ENCODE measurements around the gene MEP1A.
"Not testable (repeated sequence)": the region's sequence is repeated elsewhere in the genome, so short reads cannot be mapped to it uniquely, and the experiment has no call there.

Gene MEP1A

DNA sequence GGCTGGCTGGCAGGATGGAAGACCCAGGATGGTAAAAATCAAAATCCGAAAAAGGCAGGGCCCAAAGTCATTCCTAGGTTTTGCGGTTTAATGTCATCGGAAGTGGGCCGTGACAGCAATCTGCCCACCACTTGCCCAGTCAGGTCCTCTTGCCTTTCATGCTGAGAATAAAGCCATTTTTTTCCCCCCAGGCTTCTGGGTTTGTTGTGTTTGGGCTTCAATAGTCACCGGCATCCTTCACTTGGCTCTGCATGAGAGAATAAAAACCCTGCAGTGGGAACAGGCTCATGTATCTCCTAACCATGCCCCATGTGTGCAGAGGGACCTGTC lies 56.1 kb downstream of the MEP1A start:
- Histone ChIP-seq H3K4me2 (ENCODE audit: low read length) (peak overlapping the region; percentile 84), H2AFZ (ENCODE audit: low read depth, low read length) (0 out of 2 replicates have a peak overlapping the region, but pooled peaks have one; percentile 53), H4K20me1 (ENCODE audit: insufficient read depth, low read length) (no peaks in the 10 kb centered on the region), H3K27me3 (ENCODE audit: low read depth, low read length) (peaks cover 21% of the 10 kb centered on the region; the same call in 1 of the 2 replicates), H3K4me1 (ENCODE audit: low read length) (peaks cover 4% of the 10 kb centered on the region; the same call in 1 of the 2 replicates), H3K27ac (ENCODE audit: low read length) (no peak overlapping the region), H3K9me3 (ENCODE audit: insufficient read depth, low read length) (no peaks in the 10 kb centered on the region; the same call in 1 of the 2 replicates), H3K36me3 (replicated peaks; ENCODE audit: low read depth, low read length) (no peaks in the 10 kb centered on the region), H3K4me3 (ENCODE audit: low read length) (peak overlapping the region; percentile 72), H3K79me2 (ENCODE audit: low read length) (no peaks in the 10 kb centered on the region), H3K9ac (ENCODE audit: low read length) (no peak overlapping the region)
- no peak for TF ChIP-seq EZH2phosphoT487 (IDR thresholded peaks at IDR 0.05; ENCODE audit: low read depth)
- TF ChIP-seq, protein P1, sequence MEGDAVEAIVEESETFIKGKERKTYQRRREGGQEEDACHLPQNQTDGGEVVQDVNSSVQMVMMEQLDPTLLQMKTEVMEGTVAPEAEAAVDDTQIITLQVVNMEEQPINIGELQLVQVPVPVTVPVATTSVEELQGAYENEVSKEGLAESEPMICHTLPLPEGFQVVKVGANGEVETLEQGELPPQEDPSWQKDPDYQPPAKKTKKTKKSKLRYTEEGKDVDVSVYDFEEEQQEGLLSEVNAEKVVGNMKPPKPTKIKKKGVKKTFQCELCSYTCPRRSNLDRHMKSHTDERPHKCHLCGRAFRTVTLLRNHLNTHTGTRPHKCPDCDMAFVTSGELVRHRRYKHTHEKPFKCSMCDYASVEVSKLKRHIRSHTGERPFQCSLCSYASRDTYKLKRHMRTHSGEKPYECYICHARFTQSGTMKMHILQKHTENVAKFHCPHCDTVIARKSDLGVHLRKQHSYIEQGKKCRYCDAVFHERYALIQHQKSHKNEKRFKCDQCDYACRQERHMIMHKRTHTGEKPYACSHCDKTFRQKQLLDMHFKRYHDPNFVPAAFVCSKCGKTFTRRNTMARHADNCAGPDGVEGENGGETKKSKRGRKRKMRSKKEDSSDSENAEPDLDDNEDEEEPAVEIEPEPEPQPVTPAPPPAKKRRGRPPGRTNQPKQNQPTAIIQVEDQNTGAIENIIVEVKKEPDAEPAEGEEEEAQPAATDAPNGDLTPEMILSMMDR (IDR thresholded peaks at IDR 0.05; ENCODE audit: low read depth, low read length): no peak

DNA sequence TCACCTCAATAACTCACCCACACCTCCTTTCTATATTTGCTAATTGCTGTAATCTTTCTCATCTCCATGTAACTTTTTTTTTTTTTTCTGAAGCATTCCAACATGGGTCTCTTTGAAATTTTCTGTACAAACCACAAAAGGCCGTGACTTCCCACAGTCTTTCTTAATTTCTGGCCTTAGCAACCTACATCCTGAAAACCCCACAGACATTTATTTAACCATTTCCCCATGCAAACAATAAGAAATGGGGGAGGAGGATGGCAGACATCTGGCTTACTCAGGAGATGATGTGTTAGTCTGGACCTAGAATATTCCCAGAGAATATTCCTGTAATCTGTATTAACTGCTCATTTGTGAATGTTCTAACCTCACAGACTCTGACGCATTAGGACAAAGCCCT lies 57.6 kb downstream of the MEP1A start:
- Histone ChIP-seq H3K4me1 (ENCODE audit: low read length) (peaks cover 4% of the 10 kb centered on the region; the same call in 1 of the 2 replicates), H3K4me2 (ENCODE audit: low read length) (no peak overlapping the region), H3K4me3 (ENCODE audit: low read length) (no peak overlapping the region), H3K9me3 (ENCODE audit: insufficient read depth, low read length) (no peaks in the 10 kb centered on the region), H3K9ac (ENCODE audit: low read length) (no peak overlapping the region), H4K20me1 (ENCODE audit: insufficient read depth, low read length) (no peaks in the 10 kb centered on the region), H3K36me3 (replicated peaks; ENCODE audit: low read depth, low read length) (no peaks in the 10 kb centered on the region), H3K27me3 (ENCODE audit: low read depth, low read length) (peaks cover 21% of the 10 kb centered on the region; the same call in 1 of the 2 replicates), H3K79me2 (ENCODE audit: low read length) (no peaks in the 10 kb centered on the region), H2AFZ (ENCODE audit: low read depth, low read length) (no peak overlapping the region), H3K27ac (ENCODE audit: low read length) (no peak overlapping the region)
- TF ChIP-seq, protein P1 (IDR thresholded peaks at IDR 0.05; ENCODE audit: low read depth, low read length): no peak
- TF ChIP-seq EZH2phosphoT487 (IDR thresholded peaks at IDR 0.05; ENCODE audit: low read depth): no peak

DNA sequence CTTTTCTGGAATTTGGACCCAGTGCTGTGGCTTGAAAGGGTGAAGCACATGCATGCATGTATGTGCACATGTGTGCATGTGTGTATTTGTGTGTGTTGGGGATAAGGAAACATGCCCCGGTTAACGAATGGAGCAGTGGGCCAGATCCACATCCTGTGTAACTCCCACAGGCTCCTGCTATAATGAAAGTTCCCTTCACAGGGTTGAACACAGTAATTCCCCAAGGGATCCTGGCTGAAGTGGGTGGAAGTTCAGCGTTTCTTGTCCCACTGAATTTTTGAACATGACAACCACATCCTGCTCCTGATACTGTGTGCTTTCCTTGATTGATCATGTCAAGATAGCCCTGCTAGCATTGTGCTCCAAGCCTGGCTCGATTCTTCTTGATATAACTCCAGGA lies 58.4 kb downstream of the MEP1A start:
- H3K4me3 ChIP-seq (ENCODE audit: low read length); H3K4me1 ChIP-seq (ENCODE audit: low read length); H3K79me2 ChIP-seq (ENCODE audit: low read length); H3K9ac ChIP-seq (ENCODE audit: low read length); H2AFZ ChIP-seq (ENCODE audit: low read depth, low read length); H4K20me1 ChIP-seq (ENCODE audit: insufficient read depth, low read length); H3K9me3 ChIP-seq (ENCODE audit: insufficient read depth, low read length); H3K36me3 ChIP-seq (replicated peaks; ENCODE audit: low read depth, low read length); H3K27ac ChIP-seq (ENCODE audit: low read length); H3K4me2 ChIP-seq (ENCODE audit: low read length): not testable (repeated sequence)
- peaks cover 21% of the 10 kb centered on the region; the same call in 1 of the 2 replicates for H3K27me3 ChIP-seq (ENCODE audit: low read depth, low read length)

- not testable (repeated sequence) for H3K4me3 ChIP-seq (ENCODE audit: low read length); H3K4me2 ChIP-seq (ENCODE audit: low read length); H3K9ac ChIP-seq (ENCODE audit: low read length); H2AFZ ChIP-seq (ENCODE audit: low read depth, low read length); H3K27me3 ChIP-seq (ENCODE audit: low read depth, low read length); H3K27ac ChIP-seq (ENCODE audit: low read length); H4K20me1 ChIP-seq (ENCODE audit: insufficient read depth, low read length); H3K9me3 ChIP-seq (ENCODE audit: insufficient read depth, low read length); H3K36me3 ChIP-seq (replicated peaks; ENCODE audit: low read depth, low read length); H3K79me2 ChIP-seq (ENCODE audit: low read length)
- TF ChIP-seq, protein P1 (IDR thresholded peaks at IDR 0.05; ENCODE audit: low read depth, low read length): peak; percentile 64
- peaks cover 10% of the 10 kb centered on the region; the same call in 1 of the 2 replicates for H3K4me1 ChIP-seq (ENCODE audit: low read length)
These were observed 62.8 kb downstream of the MEP1A start for GRCh38 chr6:46855966-46856365.

DNA sequence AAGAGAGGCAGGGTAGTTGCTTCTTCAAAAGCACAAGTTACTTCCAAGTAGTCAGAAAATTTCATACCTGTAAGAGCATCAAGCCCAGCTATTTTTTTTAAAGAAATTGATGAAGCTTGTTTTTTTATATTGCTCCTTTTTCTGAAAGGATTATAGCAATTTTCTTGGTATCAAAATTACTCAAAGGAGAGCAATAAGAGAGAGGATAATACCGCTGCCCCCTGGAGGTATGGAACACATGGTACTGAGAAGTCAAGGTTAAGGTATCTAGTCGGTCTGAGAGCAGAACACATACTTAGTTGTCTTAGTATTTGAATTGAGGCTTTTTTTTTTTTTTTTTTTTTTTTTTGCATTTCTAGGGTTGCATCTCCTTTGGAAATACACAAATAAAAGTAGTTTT lies 69.2 kb downstream of the MEP1A start:
- peaks cover 10% of the 10 kb centered on the region; the same call in 1 of the 2 replicates for H3K4me1 ChIP-seq (ENCODE audit: low read length)
- H3K79me2 ChIP-seq (ENCODE audit: low read length): no peaks in the 10 kb centered on the region
- TF ChIP-seq EZH2phosphoT487 (IDR thresholded peaks at IDR 0.05; ENCODE audit: low read depth): no peak
- H2AFZ ChIP-seq (ENCODE audit: low read depth, low read length): no peak overlapping the region
- H3K27me3 ChIP-seq (ENCODE audit: low read depth, low read length): peaks cover 25% of the 10 kb centered on the region
- no peaks in the 10 kb centered on the region for H3K9me3 ChIP-seq (ENCODE audit: insufficient read depth, low read length)
- H4K20me1 ChIP-seq (ENCODE audit: insufficient read depth, low read length): no peaks in the 10 kb centered on the region
- no peak overlapping the region for H3K9ac ChIP-seq (ENCODE audit: low read length)
- H3K4me2 ChIP-seq (ENCODE audit: low read length): no peak overlapping the region
- H3K27ac ChIP-seq (ENCODE audit: low read length): no peak overlapping the region
- H3K36me3 ChIP-seq (replicated peaks; ENCODE audit: low read depth, low read length): no peaks in the 10 kb centered on the region
- H3K4me3 ChIP-seq (ENCODE audit: low read length): no peak overlapping the region

All from OCI-LY3 (cell line).